HUDEP-2 (cell line): ENCODE results near the gene AUH.

Experiments used
- DNase-seq, 76 experiments: peaks; one replicate each; lab custom pipeline; 2025; ENCODE audit not compliant: unreplicated experiment in 76 of 76; lab: John Stamatoyannopoulos, UW

Gene AUH

DNA sequence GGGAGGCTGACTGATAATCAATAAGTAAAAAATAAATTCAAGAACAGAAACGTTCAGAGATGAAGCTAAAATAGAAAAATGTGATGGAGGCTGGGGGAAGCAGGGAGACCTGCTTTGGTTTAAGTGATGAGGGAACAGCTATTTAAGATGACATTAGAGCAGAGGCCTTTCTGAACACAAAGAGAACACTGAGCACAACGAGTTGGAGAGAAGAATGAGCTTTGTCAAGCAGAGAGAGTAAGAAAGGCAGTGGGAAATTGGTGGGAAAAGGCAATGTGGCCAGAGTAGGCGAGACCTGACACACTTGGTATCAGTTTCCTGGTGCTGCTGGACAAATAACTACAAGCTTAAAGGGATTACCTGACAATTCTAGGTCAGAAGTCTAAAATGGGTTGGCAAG lies 20.0 kb downstream of the AUH start:
- DNase-seq, result no peak

DNA sequence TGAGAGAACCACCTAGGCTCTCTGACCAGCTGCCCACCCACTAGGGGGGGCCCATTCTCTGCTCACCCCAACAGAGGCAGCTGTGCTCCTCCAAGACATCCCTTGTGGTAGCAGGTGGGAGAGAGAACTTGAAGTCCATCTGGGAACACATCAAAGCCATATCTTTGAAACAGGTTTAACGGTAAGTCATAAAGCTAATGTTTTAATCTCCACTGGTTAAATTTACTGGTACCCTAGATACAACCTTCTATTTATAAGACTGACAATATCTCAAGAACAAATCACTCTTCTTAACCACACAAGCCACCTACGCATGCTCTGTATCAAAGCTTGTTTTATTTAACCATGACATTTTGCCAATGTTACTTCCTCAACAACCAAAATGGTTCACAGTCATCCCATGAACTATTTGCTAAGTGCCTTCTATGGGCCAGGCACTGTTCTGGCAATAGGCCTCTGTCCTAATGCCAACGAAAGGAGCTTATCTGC lies 20.4 kb downstream of the AUH start:
- DNase-seq, result no peak

DNA sequence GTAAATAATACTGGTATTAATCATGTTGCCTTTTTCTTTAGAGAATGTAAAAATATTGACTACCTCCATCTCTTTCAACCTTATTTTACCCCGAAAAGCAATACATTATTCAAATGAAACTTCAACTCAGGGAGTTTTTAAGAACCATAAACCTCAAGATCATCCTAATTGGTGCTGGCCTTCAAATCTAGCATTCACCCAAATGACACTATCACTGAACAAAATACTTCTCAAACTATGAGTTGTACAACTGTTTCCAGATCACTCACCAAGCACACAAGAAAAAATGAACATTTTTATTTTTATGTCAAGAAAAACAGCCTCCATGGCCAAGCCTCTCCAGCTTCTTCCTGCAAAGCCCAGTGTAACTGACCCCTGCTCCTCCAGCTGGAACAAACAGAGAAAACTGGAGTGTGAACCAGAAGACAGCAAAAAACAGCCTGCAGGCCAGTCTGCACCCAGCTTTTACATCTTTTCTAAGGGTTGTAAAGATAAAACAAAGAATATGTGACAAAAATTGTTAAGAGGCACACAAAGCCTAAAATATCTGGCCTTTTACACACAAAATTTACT lies 21.2 kb downstream of the AUH start:
- no peak for DNase-seq

DNA sequence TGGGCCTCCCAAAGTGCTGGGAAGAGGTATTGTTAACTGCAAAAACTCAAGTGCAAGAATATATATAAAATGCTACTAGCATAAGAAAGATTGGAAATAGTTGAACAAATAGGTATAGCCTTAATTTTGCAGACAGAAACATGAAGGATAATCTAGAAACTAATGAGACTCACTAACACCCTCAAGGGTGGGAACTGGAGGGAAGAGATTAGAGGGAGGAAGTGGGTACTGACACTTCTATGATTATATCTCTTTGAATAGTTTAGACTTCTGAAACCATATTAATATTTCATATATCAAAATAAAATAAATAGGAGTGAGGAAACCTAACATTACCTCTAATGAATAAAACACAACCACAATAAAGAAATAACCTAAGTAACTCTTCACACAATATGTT lies 23.0 kb downstream of the AUH start:
- no peak for DNase-seq

GRCh38 chr9:91336786-91337185 lies 24.9 kb downstream of the AUH start:
- DNase-seq, result no peak

DNA sequence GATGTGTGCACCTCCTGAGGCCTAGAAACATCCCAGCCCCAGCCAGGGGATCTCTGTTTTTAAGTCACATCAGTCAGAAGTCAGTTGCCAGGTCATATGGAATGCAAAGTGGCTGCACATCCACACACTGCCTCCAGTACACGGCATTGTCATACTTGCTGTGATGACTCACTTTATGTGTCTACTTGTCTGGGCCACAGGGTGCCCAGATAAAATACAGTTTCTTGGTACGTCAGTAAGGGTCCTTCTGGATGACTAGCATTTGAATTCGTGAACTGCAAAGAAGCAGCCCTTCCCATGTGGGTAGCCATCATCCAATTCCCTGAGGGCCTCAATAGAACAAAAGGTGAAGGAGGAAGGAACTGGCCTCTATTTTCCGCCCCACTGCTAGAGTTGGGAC lies 27.7 kb downstream of the AUH start:
- no peak for DNase-seq

- no peak for DNase-seq
Observed at GRCh38 chr9:91333551-91333950, 28.2 kb downstream of the AUH start.

GRCh38 chr9:91332546-91333231 lies 29.0 kb downstream of the AUH start:
- DNase-seq, result no peak

DNA sequence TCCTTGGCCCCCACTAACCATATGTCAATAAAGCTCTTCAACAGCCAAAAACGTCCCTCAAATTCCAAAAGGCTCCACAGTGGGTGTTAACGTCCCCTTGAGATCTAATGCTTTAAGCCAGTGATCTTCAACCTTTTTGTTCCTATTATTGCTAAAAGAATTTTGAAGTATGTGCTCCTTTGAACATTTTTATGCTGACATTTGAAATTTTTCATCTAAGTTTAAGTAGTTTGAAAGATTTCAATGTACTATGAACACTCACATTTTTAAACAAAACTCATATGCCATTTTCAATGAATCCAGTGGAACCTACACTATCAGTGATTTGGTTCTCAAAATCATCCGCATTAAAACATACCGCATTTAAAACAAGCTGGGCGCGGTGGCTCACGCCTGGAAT lies 29.9 kb downstream of the AUH start:
- DNase-seq, result no peak

DNA sequence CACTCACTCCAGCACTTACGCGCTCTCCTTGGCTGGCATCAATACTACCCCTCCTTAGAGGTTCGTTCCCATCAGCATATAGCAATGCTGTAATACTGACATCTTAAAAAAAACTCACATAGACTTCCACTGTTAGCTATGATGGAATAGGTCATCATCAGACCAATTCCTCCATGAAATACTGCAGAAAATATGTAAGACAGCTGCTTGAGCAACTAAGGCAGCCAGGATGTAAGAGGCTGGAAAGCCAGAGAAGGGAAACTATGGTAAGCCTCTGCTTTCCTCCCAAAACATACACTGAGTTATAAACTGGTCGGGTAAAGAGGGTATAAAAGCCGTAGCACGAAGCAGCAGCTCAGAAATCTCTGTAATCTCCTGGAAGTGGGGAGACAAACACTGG lies 33.5 kb downstream of the AUH start:
- DNase-seq, result no peak

DNA sequence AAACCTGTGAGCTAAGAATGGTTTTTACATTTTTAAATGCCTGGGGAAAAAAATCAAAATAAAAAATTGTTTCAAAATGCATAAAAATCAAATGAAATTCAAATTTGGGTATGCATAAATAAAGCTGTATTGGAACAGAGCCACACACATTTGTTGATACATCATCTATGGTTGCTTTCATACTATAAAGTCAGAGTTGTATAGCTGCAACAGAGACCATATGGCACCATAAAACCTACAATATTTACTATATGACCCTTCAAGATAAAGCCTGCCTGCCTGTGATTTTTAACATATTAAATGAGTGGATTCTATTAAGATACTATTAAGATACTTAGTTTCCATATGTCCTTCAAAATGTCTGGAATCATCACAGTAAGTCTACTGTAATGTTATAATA lies 40.0 kb downstream of the AUH start:
- no peak for DNase-seq

GRCh38 chr9:91320299-91320698 lies 41.4 kb downstream of the AUH start:
- DNase-seq, result no peak

GRCh38 chr9:91316093-91316492 lies 45.6 kb downstream of the AUH start:
- DNase-seq, result no peak

DNA sequence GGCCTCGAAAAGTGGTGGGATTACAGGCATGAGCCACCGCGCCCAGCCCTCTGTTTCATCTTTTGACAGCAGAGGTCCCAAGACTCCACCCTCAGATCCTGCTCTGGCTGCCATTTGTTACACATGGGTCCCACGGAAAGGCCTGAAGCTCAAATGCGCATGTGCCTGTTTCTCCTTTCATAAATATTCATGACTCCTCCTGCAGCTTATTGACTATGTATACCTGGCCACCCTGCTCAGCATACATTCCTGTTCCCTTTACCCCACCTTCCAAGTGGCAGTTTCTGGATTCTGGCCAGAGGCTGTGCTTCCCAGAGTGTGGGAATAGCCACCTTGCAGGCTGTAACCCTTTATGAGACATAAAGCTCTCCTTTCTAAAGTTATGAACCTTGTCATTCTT lies 46.5 kb downstream of the AUH start:
- DNase-seq, result no peak

- no peak for DNase-seq
Observed at GRCh38 chr9:91312717-91313325, 48.9 kb downstream of the AUH start.

- no peak for DNase-seq
Observed at GRCh38 chr9:91310037-91310436, 51.7 kb downstream of the AUH start.

DNA sequence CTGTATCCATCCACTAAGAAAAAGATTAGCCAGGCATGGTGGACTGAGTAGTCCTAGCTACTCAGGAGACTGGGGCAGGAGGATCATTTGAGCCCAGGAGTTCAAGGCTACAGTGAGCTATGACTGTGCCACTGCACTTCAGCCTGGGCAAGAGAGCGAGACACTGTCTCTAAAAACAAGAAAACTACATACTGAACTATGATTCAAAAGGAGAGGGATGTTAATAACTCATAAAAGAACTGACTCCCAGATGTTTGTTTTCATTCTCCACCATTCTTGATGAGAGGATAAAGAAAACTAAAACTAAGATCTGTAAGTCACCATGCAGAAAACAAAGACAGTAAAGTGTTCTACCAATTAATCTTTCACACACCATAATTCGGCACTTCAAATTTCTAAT lies 53.5 kb downstream of the AUH start:
- DNase-seq, result no peak

DNA sequence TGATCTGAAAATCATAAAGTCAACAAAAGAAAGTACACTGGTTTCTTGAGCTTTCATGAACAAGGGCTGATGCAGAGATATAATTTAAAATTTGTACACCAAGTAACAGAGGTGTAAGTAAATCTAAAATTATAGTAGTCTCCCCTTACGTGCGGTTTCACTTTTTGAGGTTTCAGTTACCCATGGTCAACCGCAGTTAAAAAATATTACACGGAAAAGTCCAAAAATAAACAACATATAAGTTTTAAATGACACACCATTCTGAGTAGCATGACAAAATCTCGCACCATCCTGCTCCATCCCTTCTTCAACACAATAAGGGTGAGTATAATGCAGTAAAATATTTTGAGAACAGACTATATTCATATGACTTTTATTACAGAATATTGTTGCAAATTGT lies 54.4 kb downstream of the AUH start:
- no peak for DNase-seq

GRCh38 chr9:91306296-91306630 lies 55.5 kb downstream of the AUH start:
- no peak for DNase-seq

- DNase-seq, result no peak
Observed at GRCh38 chr9:91305596-91306295, 56.0 kb downstream of the AUH start.

DNA sequence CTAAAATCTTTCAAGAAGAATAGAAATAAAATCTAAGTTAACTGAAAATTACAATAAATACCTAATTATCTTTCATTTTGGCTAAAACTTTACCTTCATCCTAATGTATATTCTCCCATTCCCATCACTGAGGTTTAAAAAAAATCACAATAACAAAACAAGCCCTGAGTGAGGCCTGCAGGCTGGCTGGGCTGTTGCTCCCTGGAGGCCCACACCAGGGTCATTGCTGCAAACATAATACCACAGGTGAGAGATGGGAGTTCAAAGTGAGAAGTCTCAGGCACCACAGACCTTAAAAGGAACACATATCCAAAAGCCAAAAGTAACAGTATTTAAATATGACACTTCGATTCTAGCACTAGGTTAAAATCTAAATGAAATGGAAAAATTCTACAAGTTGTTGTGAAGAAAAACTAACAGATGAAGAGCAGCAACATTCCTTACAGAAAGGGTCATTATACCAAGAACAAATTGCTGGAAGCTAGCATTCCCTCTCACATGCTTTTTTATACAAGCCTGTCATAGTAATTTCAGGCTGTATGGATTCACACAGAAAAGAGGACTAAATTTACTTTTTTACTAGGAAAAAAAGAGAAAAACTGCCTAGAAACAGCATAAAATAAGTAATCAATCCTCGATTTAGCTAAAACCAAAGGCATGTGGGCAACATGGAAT lies 57.8 kb downstream of the AUH start:
- DNase-seq, result no peak
